ENCODE data around the gene DDX10.
"Not testable (repeated sequence)": the region's sequence is repeated elsewhere in the genome, so short reads cannot be mapped to it uniquely, and the experiment has no call there.

Gene DDX10

DNA sequence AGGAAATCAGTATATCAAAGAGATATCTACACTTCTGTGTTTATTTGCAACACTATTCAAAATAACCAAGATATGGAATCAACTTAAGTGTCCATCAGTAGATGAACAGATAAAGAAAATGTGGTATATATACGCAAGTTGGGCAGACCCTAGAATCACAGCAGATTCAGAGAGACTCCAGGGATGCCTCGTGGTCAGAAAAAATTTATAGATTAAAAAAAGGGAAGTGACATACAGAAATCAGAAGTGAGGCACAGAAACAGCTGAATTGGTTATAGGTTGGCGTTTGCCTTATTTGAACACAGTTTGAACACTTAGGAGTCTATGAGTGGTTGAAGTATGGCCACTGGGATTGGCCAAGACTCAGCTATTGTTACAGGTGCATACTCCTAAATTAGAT, 10.8 kb upstream of the DDX10 start:
- H3K9me3 ChIP-seq (ENCODE audit: control insufficient read depth in 1 of 2, low read length in 2 of 2); H3K4me1 ChIP-seq (ENCODE audit: control insufficient read depth in 1 of 2, insufficient read depth in 2 of 2, low read length in 2 of 2); H3K9ac ChIP-seq (ENCODE audit: low read depth in 1 of 2, low read length in 2 of 2): not testable (repeated sequence)

GRCh38 chr11:108654994-108655631, 9.8 kb upstream of the DDX10 start:
- no peaks in the 10 kb centered on the region for H3K36me3 ChIP-seq (ENCODE audit: control insufficient read depth in 1 of 2, insufficient read depth in 2 of 2, low read length in 2 of 2)
- H3K27me3 ChIP-seq (ENCODE audit: control insufficient read depth in 1 of 2, insufficient read depth in 2 of 2, low read length in 2 of 2), result no peaks in the 10 kb centered on the region
- H3K4me1 ChIP-seq (ENCODE audit: control insufficient read depth in 1 of 2, insufficient read depth in 2 of 2, low read length in 2 of 2), result no peaks in the 10 kb centered on the region
- H3K9me3 ChIP-seq (ENCODE audit: control insufficient read depth in 1 of 2, low read length in 2 of 2), result no peaks in the 10 kb centered on the region
- no peak overlapping the region for H3K4me3 ChIP-seq (ENCODE audit: low read depth in 1 of 2, low read length in 2 of 2)
- H3K9ac ChIP-seq (ENCODE audit: low read depth in 1 of 2, low read length in 2 of 2), result no peak overlapping the region
- no peak overlapping the region for H3K27ac ChIP-seq (ENCODE audit: low read depth, low read length)

More for the DNA sequence above, 10.8 kb upstream of the DDX10 start:
- not testable (repeated sequence) for H3K27me3 ChIP-seq (ENCODE audit: control insufficient read depth in 1 of 2, insufficient read depth in 2 of 2, low read length in 2 of 2); H3K4me3 ChIP-seq (ENCODE audit: low read depth in 1 of 2, low read length in 2 of 2); H3K36me3 ChIP-seq (ENCODE audit: control insufficient read depth in 1 of 2, insufficient read depth in 2 of 2, low read length in 2 of 2); H3K27ac ChIP-seq (ENCODE audit: low read depth, low read length)

GRCh38 chr11:108662700-108663099, 2.2 kb upstream of the DDX10 start:
- no peak overlapping the region for H3K9ac ChIP-seq (ENCODE audit: low read depth in 1 of 2, low read length in 2 of 2)
- no peak overlapping the region for H3K4me3 ChIP-seq (ENCODE audit: low read depth in 1 of 2, low read length in 2 of 2)
- peaks cover 19 to 20% of the 10 kb centered on the region in 2 donors for H3K4me1 ChIP-seq (ENCODE audit: control insufficient read depth in 1 of 2, insufficient read depth in 2 of 2, low read length in 2 of 2)
- no peaks in the 10 kb centered on the region for H3K9me3 ChIP-seq (ENCODE audit: control insufficient read depth in 1 of 2, low read length in 2 of 2)
- H3K27ac ChIP-seq (ENCODE audit: low read depth, low read length), result no peak overlapping the region
- no peaks in the 10 kb centered on the region for H3K36me3 ChIP-seq (ENCODE audit: control insufficient read depth in 1 of 2, insufficient read depth in 2 of 2, low read length in 2 of 2)
- H3K27me3 ChIP-seq (ENCODE audit: control insufficient read depth in 1 of 2, insufficient read depth in 2 of 2, low read length in 2 of 2), result no peaks in the 10 kb centered on the region

GRCh38 chr11:108663154-108663877, 1.6 kb upstream of the DDX10 start:
- Histone ChIP-seq H3K27me3 (ENCODE audit: control insufficient read depth in 1 of 2, insufficient read depth in 2 of 2, low read length in 2 of 2) (no peaks in the 10 kb centered on the region), H3K4me1 (ENCODE audit: control insufficient read depth in 1 of 2, insufficient read depth in 2 of 2, low read length in 2 of 2) (peaks cover 19 to 20% of the 10 kb centered on the region in 2 donors), H3K9ac (ENCODE audit: low read depth in 1 of 2, low read length in 2 of 2) (no peak overlapping the region), H3K36me3 (ENCODE audit: control insufficient read depth in 1 of 2, insufficient read depth in 2 of 2, low read length in 2 of 2) (peaks cover 0 to 4% of the 10 kb centered on the region in 2 donors), H3K27ac (ENCODE audit: low read depth, low read length) (no peak overlapping the region), H3K4me3 (ENCODE audit: low read depth in 1 of 2, low read length in 2 of 2) (no peak overlapping the region), H3K9me3 (ENCODE audit: control insufficient read depth in 1 of 2, low read length in 2 of 2) (no peaks in the 10 kb centered on the region)

- Histone ChIP-seq H3K4me3 (ENCODE audit: low read depth in 1 of 2, low read length in 2 of 2) (peak overlapping the region in 1 of 2 donors; percentile 9), H3K9me3 (ENCODE audit: control insufficient read depth in 1 of 2, low read length in 2 of 2) (no peaks in the 10 kb centered on the region), H3K27ac (ENCODE audit: low read depth, low read length) (no peak overlapping the region), H3K9ac (ENCODE audit: low read depth in 1 of 2, low read length in 2 of 2) (no peak overlapping the region), H3K36me3 (ENCODE audit: control insufficient read depth in 1 of 2, insufficient read depth in 2 of 2, low read length in 2 of 2) (peaks cover 0 to 10% of the 10 kb centered on the region in 2 donors), H3K27me3 (ENCODE audit: control insufficient read depth in 1 of 2, insufficient read depth in 2 of 2, low read length in 2 of 2) (no peaks in the 10 kb centered on the region), H3K4me1 (ENCODE audit: control insufficient read depth in 1 of 2, insufficient read depth in 2 of 2, low read length in 2 of 2) (peaks cover 19 to 26% of the 10 kb centered on the region in 2 donors)
These were observed 1.5 kb downstream of the DDX10 start for GRCh38 chr11:108666373-108666772.

GRCh38 chr11:108669286-108669685, 4.4 kb downstream of the DDX10 start:
- no peak overlapping the region for H3K27ac ChIP-seq (ENCODE audit: low read depth, low read length)
- peaks cover 0 to 10% of the 10 kb centered on the region in 2 donors for H3K36me3 ChIP-seq (ENCODE audit: control insufficient read depth in 1 of 2, insufficient read depth in 2 of 2, low read length in 2 of 2)
- H3K27me3 ChIP-seq (ENCODE audit: control insufficient read depth in 1 of 2, insufficient read depth in 2 of 2, low read length in 2 of 2), result no peaks in the 10 kb centered on the region
- no peak overlapping the region for H3K9ac ChIP-seq (ENCODE audit: low read depth in 1 of 2, low read length in 2 of 2)
- no peak overlapping the region for H3K4me3 ChIP-seq (ENCODE audit: low read depth in 1 of 2, low read length in 2 of 2)
- no peaks in the 10 kb centered on the region for H3K9me3 ChIP-seq (ENCODE audit: control insufficient read depth in 1 of 2, low read length in 2 of 2)
- peaks cover 22 to 30% of the 10 kb centered on the region in 2 donors for H3K4me1 ChIP-seq (ENCODE audit: control insufficient read depth in 1 of 2, insufficient read depth in 2 of 2, low read length in 2 of 2)

DNA sequence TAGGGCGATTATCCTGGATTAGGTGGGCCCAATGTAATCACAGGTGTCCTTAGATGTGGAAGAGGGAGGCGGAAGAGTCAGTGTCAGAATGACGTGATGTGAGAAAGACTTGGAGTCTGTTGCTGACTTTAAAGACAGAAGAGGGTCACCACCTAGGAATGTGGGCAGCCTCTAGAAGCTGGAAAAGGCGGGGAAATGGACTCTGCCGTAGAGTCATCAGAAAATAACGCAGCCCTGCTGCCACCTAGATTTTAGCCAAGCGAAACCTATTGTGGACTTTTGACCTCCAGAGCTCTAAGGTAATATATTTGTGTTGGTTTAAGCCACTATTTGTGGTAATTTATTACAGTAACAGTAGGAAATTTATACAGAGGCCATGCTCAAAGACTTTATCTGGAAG, 4.8 kb downstream of the DDX10 start:
- Histone ChIP-seq H3K27ac (ENCODE audit: low read depth, low read length) (no peak overlapping the region), H3K9me3 (ENCODE audit: control insufficient read depth in 1 of 2, low read length in 2 of 2) (no peaks in the 10 kb centered on the region), H3K9ac (ENCODE audit: low read depth in 1 of 2, low read length in 2 of 2) (no peak overlapping the region), H3K36me3 (ENCODE audit: control insufficient read depth in 1 of 2, insufficient read depth in 2 of 2, low read length in 2 of 2) (peaks cover 0 to 13% of the 10 kb centered on the region in 2 donors), H3K4me1 (ENCODE audit: control insufficient read depth in 1 of 2, insufficient read depth in 2 of 2, low read length in 2 of 2) (peaks cover 22 to 28% of the 10 kb centered on the region in 2 donors), H3K4me3 (ENCODE audit: low read depth in 1 of 2, low read length in 2 of 2) (no peak overlapping the region), H3K27me3 (ENCODE audit: control insufficient read depth in 1 of 2, insufficient read depth in 2 of 2, low read length in 2 of 2) (no peaks in the 10 kb centered on the region)

DNA sequence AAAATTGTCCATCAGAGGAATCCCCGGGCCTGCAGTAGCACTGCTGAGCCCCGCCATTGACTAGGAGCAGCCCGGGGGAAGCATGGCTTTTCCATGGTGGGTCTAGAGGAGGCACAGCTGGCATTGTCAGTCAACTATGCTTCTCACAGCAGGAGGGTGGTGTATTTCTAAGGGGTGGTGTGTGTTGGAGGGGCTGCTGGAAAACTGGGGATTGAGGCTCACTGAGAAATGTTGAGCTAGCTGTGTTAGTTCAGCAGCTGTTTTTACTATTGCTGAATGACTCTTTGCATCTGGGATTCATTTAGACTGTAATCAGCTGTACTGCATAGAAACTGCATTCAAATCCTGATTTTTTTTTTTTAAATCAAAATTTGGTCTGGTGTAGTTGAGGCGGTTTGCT, 5.6 kb downstream of the DDX10 start:
- H3K4me1 ChIP-seq (ENCODE audit: control insufficient read depth in 1 of 2, insufficient read depth in 2 of 2, low read length in 2 of 2), result peaks cover 22 to 28% of the 10 kb centered on the region in 2 donors

DNA sequence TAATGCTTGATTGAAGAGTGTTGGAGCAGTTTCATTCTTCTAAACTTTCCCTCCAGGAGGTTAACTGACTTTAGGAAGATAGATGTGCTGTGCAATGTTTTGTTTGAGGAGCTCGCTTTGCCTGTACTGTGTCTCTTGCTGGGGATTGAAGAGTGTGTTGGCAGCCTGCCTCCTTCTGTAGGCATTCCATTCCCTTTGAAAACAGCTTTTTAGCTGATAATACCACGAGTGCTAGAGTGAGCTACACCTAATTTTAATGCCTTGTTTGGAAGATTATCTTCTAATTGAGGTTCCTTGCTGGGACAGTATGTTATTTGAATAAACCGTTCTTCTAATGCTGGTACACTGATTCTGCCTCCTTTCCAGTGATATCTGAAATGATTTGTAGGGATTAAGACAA, 7.2 kb downstream of the DDX10 start:
- Histone ChIP-seq H3K9me3 (ENCODE audit: control insufficient read depth in 1 of 2, low read length in 2 of 2) (no peaks in the 10 kb centered on the region), H3K36me3 (ENCODE audit: control insufficient read depth in 1 of 2, insufficient read depth in 2 of 2, low read length in 2 of 2) (peaks cover 5 to 34% of the 10 kb centered on the region in 2 donors), H3K9ac (ENCODE audit: low read depth in 1 of 2, low read length in 2 of 2) (no peak overlapping the region), H3K27ac (ENCODE audit: low read depth, low read length) (no peak overlapping the region), H3K27me3 (ENCODE audit: control insufficient read depth in 1 of 2, insufficient read depth in 2 of 2, low read length in 2 of 2) (no peaks in the 10 kb centered on the region), H3K4me1 (ENCODE audit: control insufficient read depth in 1 of 2, insufficient read depth in 2 of 2, low read length in 2 of 2) (peaks cover 5 to 13% of the 10 kb centered on the region in 2 donors), H3K4me3 (ENCODE audit: low read depth in 1 of 2, low read length in 2 of 2) (no peak overlapping the region)

More for the DNA sequence above, 5.6 kb downstream of the DDX10 start:
- H3K27me3 ChIP-seq (ENCODE audit: control insufficient read depth in 1 of 2, insufficient read depth in 2 of 2, low read length in 2 of 2), result no peaks in the 10 kb centered on the region
- H3K4me3 ChIP-seq (ENCODE audit: low read depth in 1 of 2, low read length in 2 of 2), result no peak overlapping the region
- no peak overlapping the region for H3K9ac ChIP-seq (ENCODE audit: low read depth in 1 of 2, low read length in 2 of 2)
- H3K9me3 ChIP-seq (ENCODE audit: control insufficient read depth in 1 of 2, low read length in 2 of 2), result no peaks in the 10 kb centered on the region
- H3K36me3 ChIP-seq (ENCODE audit: control insufficient read depth in 1 of 2, insufficient read depth in 2 of 2, low read length in 2 of 2), result peaks cover 0 to 20% of the 10 kb centered on the region in 2 donors
- H3K27ac ChIP-seq (ENCODE audit: low read depth, low read length), result no peak overlapping the region

GRCh38 chr11:108672786-108673185, 7.9 kb downstream of the DDX10 start:
- Histone ChIP-seq H3K4me1 (ENCODE audit: control insufficient read depth in 1 of 2, insufficient read depth in 2 of 2, low read length in 2 of 2) (peaks cover 3 to 11% of the 10 kb centered on the region in 2 donors), H3K27ac (ENCODE audit: low read depth, low read length) (no peak overlapping the region), H3K9ac (ENCODE audit: low read depth in 1 of 2, low read length in 2 of 2) (no peak overlapping the region), H3K36me3 (ENCODE audit: control insufficient read depth in 1 of 2, insufficient read depth in 2 of 2, low read length in 2 of 2) (peaks cover 6 to 40% of the 10 kb centered on the region in 2 donors), H3K9me3 (ENCODE audit: control insufficient read depth in 1 of 2, low read length in 2 of 2) (no peaks in the 10 kb centered on the region), H3K4me3 (ENCODE audit: low read depth in 1 of 2, low read length in 2 of 2) (no peak overlapping the region), H3K27me3 (ENCODE audit: control insufficient read depth in 1 of 2, insufficient read depth in 2 of 2, low read length in 2 of 2) (no peaks in the 10 kb centered on the region)

Measured in duodenal mucosa (tissue), 2 donors.